ENCODE results near the gene PLCG2.
"Not testable (repeated sequence)": the region's sequence is repeated elsewhere in the genome, so short reads cannot be mapped to it uniquely, and the experiment has no call there.

Gene PLCG2

GRCh38 chr16:81877490-81877889, 98.4 kb downstream of the PLCG2 start:
- DNase-seq (ENCODE audit: low read depth, low spot score) = not testable (repeated sequence)

DNA sequence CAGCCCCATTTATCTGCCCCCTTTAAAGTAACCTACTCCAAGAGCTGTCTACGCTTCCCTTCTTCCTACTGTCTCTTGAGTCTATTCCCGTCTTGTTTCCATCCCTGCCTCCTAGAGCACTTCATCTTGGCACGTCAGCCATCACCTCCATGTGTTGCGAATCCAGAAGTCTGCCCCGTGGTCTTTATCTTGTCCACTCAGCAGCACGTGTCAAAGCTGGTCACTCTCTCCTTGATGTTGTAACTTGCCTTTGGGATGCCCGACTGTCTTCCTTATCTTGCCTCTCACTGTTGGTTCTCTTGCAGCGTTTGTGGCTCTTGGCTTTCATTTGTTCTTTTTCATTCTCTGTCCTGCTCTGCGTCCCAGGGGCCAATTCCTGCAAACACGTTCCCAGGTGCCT, 99.4 kb downstream of the PLCG2 start:
- no peak for DNase-seq (ENCODE audit: low read depth, low spot score)

DNA sequence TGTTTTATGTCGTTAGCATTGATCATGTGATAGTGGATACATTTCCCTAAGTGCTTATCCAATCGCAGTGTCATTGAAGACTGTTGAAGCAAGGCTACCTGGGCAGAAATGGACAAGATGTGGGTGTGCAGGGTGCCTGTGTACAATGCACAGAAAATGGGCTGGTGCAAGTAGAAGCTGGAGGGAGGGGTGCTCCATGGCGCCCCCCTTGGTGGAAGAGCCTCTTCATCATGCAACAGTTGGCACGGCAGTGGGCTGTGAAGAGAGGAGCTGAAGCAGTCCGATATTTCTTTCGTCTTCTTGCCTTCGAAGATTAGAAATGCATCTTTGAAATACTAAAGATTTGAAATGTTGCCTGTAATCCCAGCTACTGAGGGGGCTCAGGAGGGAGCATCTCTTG, 100.5 kb downstream of the PLCG2 start:
- DNase-seq (ENCODE audit: low read depth, low spot score) = no peak

DNA sequence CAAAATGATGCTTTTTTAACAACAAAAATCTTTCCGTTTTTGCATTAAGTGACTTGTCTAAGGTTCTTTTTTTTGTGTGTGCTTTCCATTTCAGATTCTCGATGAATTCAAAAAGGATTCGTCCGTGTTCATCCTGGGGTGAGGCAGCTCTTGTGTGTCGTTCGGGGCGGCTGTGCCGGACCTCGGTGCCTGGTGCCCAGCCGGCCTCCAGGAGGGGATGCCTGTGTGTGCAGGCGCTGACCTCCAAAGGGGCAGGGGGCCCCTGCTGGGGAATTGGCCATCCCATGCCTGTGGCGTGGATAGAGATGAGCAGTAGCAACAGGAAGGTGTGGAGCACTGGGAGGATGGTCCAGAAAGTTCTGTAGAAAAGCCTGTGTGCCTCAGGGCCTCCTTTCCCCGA, 101.7 kb downstream of the PLCG2 start:
- DNase-seq (ENCODE audit: low read depth, low spot score) = no peak

- DNase-seq (ENCODE audit: low read depth, low spot score) = no peak
These were observed 102.1 kb downstream of the PLCG2 start for GRCh38 chr16:81881228-81881627.

DNA sequence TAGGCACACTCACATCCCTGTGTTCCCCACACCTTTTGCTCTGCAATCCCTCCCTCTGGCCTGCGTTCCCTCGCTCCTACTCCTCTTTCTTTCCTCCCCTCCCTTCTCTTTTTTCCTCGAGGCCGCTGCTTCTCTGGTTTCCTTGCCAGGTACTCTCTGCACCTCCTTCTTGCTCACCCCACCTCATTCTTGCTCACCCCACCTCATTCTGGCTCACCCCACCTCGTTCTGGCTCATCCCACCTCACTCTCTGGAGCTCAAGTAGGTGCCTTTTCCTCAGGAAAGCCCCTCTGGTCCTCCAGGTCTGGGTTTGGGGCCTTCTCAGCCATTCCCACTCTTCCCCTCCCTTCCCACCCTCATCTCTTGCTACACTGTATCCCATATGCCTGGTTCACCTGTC, 103.5 kb downstream of the PLCG2 start:
- DNase-seq (ENCODE audit: low read depth, low spot score) = no peak

DNA sequence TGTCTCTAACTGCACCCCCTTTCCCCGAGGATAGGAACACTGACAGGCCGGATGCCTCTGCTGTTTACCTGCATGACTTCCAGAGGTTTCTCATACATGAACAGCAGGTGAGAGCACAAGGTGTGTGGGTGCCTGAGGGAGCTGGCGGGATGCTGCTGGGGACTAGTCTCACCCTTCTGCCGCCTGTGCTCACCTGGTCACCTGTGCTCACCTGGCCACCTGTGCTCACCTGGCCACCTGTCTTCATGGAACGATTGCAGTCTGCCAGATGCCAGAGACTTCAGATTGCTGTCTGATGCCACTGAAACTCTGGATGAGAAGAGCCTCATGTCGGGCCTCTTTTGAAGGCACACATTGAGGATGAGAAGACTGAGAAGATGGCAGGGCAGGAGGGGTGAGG, 104.1 kb downstream of the PLCG2 start:
- no peak for DNase-seq (ENCODE audit: low read depth, low spot score)

GRCh38 chr16:81885976-81886586, 107.0 kb downstream of the PLCG2 start:
- no peak for DNase-seq (ENCODE audit: low read depth, low spot score)

GRCh38 chr16:81888520-81889394, 109.7 kb downstream of the PLCG2 start:
- DNase-seq (ENCODE audit: low read depth, low spot score) = no peak

- no peak for DNase-seq (ENCODE audit: low read depth, low spot score)
These were observed 112.8 kb downstream of the PLCG2 start for GRCh38 chr16:81891736-81892364.

DNA sequence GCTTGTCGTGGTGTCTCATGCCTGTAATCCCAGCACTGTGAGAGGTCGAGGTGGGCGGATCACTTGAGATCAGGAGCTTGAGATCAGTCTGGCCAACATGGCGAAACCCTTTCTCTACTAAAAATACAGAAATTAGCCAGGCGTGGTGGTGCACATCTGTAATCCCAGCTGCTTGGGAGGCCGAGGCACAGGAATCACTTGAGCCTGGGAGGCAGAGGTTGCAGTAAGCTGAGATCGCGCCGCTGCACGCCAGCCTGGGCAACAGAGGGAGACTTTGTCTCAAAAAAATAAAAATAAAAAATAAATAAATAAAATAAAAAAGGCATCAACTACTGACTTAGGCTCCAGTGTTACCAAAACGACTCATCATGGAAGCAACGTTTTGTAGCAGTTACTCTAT, 115.5 kb downstream of the PLCG2 start:
- DNase-seq (ENCODE audit: low read depth, low spot score) = no peak

DNA sequence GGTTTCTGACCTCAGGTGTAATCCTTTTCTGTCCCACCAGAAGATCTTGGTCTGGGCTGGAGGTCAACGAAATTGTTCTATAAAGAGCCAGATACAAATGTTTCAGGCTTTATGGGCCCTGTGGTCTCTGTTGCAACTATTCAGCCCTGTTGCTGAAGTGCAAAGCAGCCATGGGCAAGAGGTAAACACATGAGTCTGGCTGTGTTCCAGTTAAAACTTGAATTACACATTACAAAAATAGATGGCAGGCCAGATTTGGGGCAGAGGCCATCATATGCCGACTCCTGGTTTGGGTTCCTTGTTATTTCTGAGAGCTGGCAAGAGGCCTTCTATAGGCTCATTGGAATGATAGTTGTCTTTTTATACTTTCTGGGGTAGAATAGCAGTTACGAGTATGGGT, 117.8 kb downstream of the PLCG2 start:
- DNase-seq (ENCODE audit: low read depth, low spot score) = no peak

- no peak for DNase-seq (ENCODE audit: low read depth, low spot score)
These were observed 120.5 kb downstream of the PLCG2 start for GRCh38 chr16:81899601-81900000.

DNA sequence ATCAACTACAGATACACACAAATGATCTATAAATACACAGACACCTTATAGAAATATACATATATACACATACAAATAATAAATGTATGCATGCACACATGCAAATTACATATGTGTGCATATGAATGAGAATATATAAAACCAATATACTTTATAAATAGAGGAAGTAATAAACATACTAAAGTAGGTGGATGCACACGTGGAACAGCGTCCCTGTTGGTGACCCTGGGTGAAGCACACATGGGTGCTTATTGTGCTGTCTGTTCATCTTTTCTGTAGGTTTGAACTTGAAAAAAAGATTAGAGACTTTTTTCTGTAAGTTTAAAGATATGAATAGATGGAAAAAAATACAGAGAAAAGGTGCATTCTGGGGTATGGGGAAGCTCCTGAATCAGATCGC, 120.9 kb downstream of the PLCG2 start:
- no peak for DNase-seq (ENCODE audit: low read depth, low spot score)

DNA sequence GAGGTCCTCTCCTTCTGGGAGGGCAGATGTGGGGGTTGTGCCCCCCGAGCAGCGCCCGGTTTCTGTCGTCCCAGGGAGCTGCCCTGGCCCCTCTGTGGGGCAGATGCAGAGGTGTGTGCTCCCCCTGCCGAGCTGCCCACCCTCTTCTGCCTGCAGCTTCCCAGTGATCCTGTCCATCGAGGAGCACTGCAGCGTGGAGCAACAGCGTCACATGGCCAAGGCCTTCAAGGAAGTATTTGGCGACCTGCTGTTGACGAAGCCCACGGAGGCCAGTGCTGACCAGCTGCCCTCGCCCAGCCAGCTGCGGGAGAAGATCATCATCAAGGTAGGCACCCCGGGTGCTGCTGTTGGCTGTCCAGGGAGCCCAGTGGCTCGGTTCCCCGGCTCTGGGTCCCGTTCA, 121.4 kb downstream of the PLCG2 start:
- DNase-seq (ENCODE audit: low read depth, low spot score) = no peak

DNA sequence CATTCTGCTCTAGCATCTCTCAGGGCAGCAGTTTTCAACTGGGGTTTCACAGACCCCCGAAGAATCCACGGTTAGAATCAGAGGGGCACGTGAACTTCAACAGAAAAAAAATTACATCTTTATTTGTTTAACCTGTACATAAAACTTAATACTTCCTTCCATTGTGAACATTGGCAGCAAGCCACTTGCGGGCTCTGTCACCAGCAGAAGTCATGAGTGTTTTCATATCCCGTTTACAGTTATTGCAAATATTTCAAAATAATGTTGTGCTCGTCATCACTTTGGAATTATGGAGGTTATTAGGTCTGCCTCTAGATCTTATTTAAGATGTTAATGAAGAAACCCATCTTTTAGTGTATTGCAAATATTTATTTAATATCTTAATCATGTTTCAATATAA, 122.4 kb downstream of the PLCG2 start:
- no peak for DNase-seq (ENCODE audit: low read depth, low spot score)

DNA sequence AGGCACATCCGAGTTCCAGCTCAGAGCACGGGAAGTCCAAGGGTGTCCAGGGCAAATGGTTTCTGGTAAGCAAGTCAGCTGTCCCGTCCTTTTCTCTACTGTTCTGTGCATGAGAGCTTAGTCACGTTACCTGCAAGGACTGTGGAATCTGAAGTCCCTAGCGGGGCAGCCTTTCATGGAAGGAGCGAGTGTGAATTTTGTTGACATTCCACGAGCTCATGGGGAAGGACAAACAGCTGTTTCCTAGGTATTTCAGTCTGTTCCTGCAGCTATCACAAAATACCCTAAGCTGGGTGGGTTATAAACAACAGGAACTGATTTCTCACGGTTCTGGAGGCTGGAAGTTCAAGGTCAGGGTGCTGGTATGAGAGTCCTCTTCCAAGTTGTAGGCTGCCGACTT, 122.9 kb downstream of the PLCG2 start:
- DNase-seq (ENCODE audit: low read depth, low spot score) = no peak

- no peak for DNase-seq (ENCODE audit: low read depth, low spot score)
These were observed 125.2 kb downstream of the PLCG2 start for GRCh38 chr16:81904320-81904719.

GRCh38 chr16:81905277-81905676, 126.2 kb downstream of the PLCG2 start:
- no peak for DNase-seq (ENCODE audit: low read depth, low spot score)

GRCh38 chr16:81907681-81908080, 128.6 kb downstream of the PLCG2 start:
- DNase-seq (ENCODE audit: low read depth, low spot score) = no peak

GRCh38 chr16:81908466-81909262, 129.6 kb downstream of the PLCG2 start:
- DNase-seq (ENCODE audit: low read depth, low spot score) = no peak

GRCh38 chr16:81910366-81910885, 131.3 kb downstream of the PLCG2 start:
- no peak for DNase-seq (ENCODE audit: low read depth, low spot score)

Data from activated CD4-positive, CD25-positive, alpha-beta regulatory T cell treated with anti-CD3 and anti-CD28 coated beads, Interleukin-2, amount 50 U/mL, for 16 hours (primary cell).